Thyroid gland (tissue), 4 donors: ENCODE data around the gene BCL2L1.

Source experiments
- CTCF ChIP-seq, 6 experiments: fragments of 200-600 bp in 3 of 6; fragments of 450-650 bp in 3 of 6; sonication (generic) in 3 of 6; IDR thresholded peaks; one replicate each; pipeline ENCODE4 v1.5.1; 2016 to 2019; ENCODE audit warnings: antibody characterized with exemption in 6 of 6, mild to moderate bottlenecking in 2 of 6, inconsistent platforms in 1 of 6, moderate library complexity in 1 of 6
- POLR2A ChIP-seq, 2 donors: fragments of 450-650 bp; IDR thresholded peaks; one replicate each; pipeline ENCODE4 v1.6.1; 2017; ENCODE audit warnings: antibody characterized with exemption in 2 of 2, mild to moderate bottlenecking in 2 of 2, moderate library complexity in 1 of 2

- TF ChIP-seq CTCF (IDR thresholded peaks at IDR 0.05) (no peak), POLR2A (IDR thresholded peaks at IDR 0.05) (no peak)
Measured at GRCh38 chr20:31760519-31761240, 38.0 kb upstream of the BCL2L1 start.
